HG03575 (cell line): Measurements from ENCODE around the gene SLC6A11.

Experiments used
- ATAC-seq: cut with Tn5 transposase; IDR thresholded peaks from one replicate; pipeline ENCODE4 v1.9.1; 2021; ENCODE audit not compliant: unreplicated experiment, insufficient number of reproducible peaks, low FRiP score; ENCODE audit errors: extremely low read depth

The SLC6A11 gene

DNA sequence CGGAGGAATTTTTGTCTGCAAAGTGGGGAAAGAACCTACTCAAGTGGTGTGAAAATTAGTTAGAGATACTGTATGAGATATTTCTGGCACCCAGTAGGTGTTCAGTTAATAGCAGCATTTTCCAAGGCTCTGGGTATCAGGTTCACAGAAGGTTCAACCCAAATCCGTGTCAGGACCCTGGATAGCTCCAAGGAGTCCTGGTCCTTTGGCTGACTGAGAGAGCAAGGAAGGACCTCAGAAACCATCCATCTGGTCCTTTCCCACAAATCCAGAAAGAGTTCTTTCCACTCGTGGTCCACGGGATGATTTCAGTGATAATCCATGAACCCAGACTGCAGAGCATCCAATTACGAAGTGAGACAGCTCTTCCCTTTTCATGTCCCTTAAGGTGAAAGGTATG lies 51.4 kb downstream of the SLC6A11 start:
- ATAC-seq: no peak

DNA sequence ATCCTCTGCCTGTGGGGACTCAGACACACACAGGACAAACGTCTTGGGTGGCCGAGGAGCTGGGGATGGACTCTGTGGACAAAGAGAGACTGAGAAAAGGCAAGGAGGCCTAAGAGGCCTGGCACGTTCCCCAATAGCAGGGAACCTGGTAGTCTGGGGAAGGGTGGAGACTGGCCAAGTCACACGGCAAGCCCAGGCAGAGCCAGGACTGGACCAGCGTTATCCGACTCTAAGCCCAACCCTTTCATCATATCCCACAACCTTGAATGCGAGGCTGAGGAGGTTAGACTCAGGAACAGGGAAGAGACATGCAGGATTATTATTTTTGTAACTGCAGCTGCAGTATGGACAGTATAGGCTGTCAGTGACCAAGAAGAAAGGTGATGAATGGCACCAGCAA lies 53.4 kb downstream of the SLC6A11 start:
- ATAC-seq: no peak

DNA sequence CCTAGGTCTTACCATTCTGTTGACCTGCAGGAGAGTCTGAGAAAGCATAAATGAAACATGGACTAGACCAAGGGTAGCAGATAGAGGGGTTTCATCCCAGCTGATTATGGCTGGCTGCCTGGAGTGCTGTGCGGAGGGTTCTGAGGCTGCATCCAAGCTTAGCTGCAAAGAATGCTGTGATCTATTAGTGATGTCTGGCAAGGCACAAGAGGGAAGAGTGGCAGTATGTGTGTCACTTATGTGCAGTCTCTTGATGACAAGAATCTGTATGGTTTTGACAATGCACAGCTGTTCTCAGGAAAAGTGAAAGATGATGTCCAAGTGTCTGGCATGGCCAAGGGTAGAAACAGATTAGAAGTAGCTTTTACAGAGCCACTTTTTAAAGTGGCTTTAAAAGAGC lies 54.3 kb downstream of the SLC6A11 start:
- no peak for ATAC-seq

DNA sequence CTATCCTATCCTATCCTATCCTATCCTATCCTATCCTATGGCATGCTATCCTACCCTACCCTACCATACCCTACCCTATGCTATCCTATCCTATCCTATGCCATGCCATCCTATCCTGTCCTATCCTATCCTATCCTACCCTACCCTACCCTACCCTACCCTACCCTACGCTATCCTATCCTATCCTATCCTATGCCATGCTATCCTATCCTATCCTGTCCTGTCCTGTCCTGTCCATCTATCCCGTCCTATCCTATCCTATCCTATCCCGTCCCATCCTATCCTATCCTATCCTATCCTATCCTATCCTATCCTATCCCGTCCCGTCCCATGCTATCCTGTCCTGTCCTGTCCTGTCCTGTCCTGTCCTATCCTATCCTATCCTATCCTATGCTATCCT lies 57.4 kb downstream of the SLC6A11 start:
- ATAC-seq: no peak

DNA sequence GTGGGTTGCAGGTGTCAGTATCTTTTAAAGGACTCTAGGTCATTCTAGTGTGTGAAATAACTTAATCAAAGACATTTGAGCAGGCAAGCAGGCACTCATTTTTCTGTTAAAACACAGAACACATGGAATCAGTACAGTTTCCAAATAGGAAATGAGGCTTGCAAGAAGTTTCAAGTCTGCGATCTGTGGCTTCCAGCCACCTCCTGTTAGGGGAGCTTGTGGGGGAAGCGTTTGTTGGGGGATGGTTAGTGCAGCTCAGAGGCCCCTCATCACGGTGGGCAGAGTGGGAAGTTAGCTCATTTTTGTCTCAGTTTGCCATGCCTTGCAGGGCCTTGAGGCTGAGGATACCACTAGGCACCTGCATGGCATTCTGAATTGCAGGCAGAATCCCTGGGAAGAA lies 59.9 kb downstream of the SLC6A11 start:
- ATAC-seq: no peak

DNA sequence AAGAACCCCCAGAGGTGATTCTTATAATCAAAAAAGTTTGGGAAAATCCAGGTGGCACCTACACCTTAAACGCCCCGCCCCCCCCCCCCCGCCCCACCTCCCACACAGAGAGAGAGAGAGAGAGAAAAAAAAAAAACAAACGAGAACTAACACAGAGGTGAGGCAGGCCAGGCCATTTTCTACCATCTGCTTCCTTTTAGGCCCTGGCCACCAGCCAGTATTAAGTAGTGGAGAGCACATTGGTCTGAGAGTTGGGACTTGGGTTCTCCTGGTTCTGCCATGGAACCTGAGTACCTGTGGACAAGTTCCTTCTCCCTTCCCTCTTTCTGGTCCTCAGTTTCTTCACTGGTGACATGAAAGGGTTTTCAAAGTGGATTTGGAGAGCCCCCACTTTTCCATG lies 60.6 kb downstream of the SLC6A11 start:
- no peak for ATAC-seq

- ATAC-seq: no peak
Measured at GRCh38 chr3:10882851-10883250, 66.8 kb downstream of the SLC6A11 start.

GRCh38 chr3:10883478-10884234 lies 67.6 kb downstream of the SLC6A11 start:
- ATAC-seq: no peak

GRCh38 chr3:10887015-10887414 lies 71.0 kb downstream of the SLC6A11 start:
- ATAC-seq: no peak

DNA sequence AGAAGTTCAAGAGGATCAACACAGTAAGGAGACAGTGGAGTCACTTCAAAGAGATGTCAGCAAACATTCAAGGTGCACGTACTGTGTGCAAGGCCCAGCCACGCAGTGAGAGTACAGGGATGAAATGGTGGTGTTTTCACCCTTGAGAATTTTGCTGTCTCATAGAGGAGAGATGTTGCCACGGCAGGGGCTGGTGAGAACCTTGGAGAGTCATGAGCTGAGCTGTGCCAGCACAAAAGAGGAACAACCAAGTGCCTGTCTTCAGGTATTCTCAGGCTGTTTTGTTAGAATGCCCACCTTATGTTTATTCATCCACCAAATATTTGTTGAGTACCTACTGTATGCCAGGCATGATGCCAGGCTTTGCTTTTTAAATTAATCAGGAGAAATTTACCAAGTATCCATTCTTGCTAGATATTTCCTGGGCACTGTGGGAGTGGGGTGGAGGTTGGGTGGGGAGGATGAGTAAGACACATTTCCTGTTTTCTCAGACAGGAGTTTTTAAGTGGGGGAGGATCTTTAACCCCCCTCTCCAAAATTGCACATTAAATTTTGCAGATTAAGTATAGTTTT lies 72.6 kb downstream of the SLC6A11 start:
- ATAC-seq: no peak

DNA sequence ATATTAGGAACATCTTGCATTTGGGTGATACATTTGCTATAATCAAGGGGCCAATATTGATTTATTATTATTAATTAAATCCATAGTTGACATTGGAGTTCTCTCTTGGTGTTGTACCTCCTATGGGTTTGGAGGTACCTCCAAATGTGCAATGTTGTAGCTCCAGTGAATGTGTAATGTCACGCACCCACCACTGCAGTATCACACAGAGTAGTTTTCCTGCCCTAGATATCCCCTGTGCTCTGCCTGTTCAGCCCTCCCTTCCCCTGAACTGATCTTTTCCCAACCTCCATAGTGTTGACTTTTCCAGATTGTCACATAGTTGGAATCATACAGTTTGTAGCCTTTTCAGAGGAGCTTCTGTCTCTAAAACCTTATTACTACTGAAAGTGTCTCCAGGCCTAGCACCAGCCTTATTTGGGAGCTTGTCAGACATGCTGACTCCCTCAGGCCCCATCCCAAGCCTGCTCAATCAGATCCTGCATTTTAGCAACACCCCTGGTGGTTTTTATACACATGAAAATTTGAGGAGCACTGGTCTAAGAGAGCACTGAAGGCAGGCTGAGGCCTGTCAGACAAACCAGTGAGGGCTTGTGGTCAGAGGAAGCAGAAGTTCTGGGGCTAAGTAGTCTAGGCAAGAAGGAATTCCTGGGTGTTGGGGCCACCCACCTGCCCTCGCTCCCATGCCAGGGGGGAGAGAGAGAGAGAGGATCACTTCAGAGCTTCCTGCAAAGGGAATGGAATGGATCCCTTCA lies 73.4 kb downstream of the SLC6A11 start:
- ATAC-seq: no peak

- no peak for ATAC-seq
Measured at GRCh38 chr3:10890665-10891064, 74.6 kb downstream of the SLC6A11 start.

GRCh38 chr3:10892622-10893021 lies 76.6 kb downstream of the SLC6A11 start:
- no peak for ATAC-seq

DNA sequence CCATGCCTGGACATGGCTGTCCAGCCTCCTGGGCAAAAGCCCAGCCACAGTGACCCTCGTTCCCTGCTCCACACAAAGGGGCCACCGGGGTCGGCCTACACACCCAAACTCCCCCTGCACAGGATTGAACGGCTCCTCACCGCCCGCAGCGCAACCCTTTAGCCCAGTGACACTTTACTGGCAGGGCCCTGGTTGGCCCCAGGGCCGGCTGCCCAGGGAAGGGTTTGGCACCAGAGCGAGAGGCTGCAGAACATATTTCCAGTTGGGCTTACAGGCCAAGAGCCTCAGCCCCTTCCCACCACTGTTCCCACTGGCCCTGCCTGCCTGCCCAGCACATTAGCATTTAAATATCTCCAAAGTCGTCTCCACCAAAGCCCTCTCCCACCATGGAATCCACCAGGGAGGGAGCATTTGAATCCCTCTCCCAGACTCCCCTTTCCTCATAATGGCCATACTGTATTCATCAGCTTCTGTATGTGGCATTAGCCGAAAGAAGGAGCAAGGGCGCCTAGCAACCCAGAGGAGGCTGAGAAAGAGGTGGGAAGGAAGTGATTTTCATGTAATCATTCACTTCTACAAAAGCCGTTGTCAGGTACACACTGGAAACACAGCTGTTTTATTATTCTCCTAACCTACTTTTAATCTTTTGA lies 85.4 kb downstream of the SLC6A11 start:
- no peak for ATAC-seq

- no peak for ATAC-seq
Measured at GRCh38 chr3:10907262-10907661, 91.2 kb downstream of the SLC6A11 start.

- ATAC-seq: no peak
Measured at GRCh38 chr3:10910367-10910766, 94.3 kb downstream of the SLC6A11 start.

DNA sequence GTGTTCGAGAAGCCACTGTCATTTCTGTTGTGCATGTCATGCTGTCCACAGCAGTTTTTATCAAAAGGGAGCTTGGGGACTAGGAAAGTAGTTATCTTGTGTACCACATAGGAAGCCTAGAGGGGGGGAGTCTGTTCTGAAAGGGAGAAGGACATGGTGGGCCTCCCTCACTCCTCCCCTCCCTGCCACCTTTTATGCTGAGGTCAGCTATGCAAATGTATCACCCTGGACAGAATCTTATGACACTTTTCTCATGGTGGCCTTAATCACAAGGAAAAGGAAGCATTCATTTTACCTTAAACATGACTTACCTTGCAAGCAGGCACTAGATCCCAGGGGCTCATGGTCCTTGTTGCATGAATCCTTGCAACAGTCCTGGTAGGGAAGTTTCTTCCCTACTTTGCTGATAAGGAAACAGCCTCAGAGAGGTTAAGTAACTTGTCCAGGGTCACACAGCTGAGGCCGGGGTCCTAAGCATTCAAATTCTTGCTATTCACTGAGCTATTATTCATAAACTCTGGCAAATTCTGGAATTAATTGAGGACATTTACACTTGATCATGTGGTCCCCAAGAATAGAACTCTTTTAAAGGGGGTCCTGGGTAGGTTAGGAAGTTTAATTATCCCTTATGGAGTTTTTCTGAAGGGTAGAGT lies 95.4 kb downstream of the SLC6A11 start:
- ATAC-seq: no peak

DNA sequence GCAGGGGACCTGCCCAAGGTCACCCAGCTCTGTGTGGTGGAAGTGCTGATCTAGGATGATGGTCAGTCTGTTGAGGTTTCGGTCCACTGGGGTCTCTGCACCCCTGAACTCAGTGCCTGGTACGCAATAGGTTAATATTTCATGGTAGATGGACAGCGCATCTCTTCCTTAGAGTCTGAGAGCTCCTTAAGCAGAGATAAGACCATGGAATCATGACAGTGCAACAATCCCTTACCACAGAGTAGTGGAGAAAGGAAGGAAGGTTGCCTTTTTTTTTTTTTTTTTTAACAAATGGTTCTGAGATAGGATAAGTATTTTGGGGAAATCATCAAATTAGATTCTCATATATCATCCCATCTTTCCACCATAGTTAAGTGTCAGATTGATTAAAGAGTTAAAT lies 96.8 kb downstream of the SLC6A11 start:
- ATAC-seq: no peak

DNA sequence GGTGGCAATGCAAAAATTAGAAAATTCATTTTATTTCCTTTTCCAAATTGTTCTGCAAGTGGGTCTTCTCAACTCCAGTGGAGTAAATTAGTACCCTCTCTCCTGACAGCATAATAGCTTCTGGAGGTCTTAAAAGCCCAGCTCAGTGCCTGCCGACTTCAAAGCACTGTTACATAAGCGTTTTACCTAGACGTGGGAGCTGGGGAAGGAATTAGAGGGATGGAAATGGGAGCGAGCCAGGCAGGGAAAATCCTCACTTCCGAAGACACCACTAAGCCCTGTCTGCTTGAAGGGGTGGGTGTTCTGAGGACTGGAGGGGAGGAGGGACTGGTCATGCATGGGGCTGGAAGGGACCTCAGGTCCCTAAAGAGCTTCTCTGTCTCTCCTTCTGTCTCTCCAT lies 99.3 kb downstream of the SLC6A11 start:
- ATAC-seq: no peak
